Measurements from ENCODE around the gene MRPL9.

The MRPL9 gene

GRCh38 chr1:151762941-151763921, at the start of gene MRPL9:
TSS of gene MRPL9 (minus strand) at chr1:151763496. CDS start at chr1:151763479, 17 bp downstream.
- DNase-seq = peak; percentile 92

GRCh38 chr1:151811181-151811580, 47.9 kb upstream of the MRPL9 start:
- DNase-seq = no peak

GRCh38 chr1:151809985-151810556, 46.8 kb upstream of the MRPL9 start:
- DNase-seq = no peak

- DNase-seq = no peak
These were observed 46.1 kb upstream of the MRPL9 start for GRCh38 chr1:151809290-151809984.

- no peak for DNase-seq
These were observed 44.5 kb upstream of the MRPL9 start for GRCh38 chr1:151807766-151808165.

- no peak for DNase-seq
These were observed 43.8 kb upstream of the MRPL9 start for GRCh38 chr1:151807131-151807530.

- no peak for DNase-seq
These were observed 42.9 kb upstream of the MRPL9 start for GRCh38 chr1:151806170-151806569.

GRCh38 chr1:151805066-151805820, 41.9 kb upstream of the MRPL9 start, which contains the start of gene LINGO4:
TSS of gene LINGO4 (minus strand) at chr1:151805419. CDS start at chr1:151802704, 2,715 bp downstream.
- no peak for DNase-seq

- no peak for DNase-seq
These were observed 40.6 kb upstream of the MRPL9 start for GRCh38 chr1:151803915-151804314.

- no peak for DNase-seq
These were observed 39.9 kb upstream of the MRPL9 start for GRCh38 chr1:151803164-151803563.

GRCh38 chr1:151802372-151802771, 39.1 kb upstream of the MRPL9 start:
- no peak for DNase-seq

- DNase-seq = no peak
These were observed 38.5 kb upstream of the MRPL9 start for GRCh38 chr1:151801846-151802245.

- no peak for DNase-seq
These were observed 38.1 kb upstream of the MRPL9 start for GRCh38 chr1:151801310-151801820.

GRCh38 chr1:151800830-151801229, 37.5 kb upstream of the MRPL9 start:
- DNase-seq = no peak

- no peak for DNase-seq
These were observed 36.1 kb upstream of the MRPL9 start for GRCh38 chr1:151799179-151800022.

GRCh38 chr1:151798571-151798970, 35.3 kb upstream of the MRPL9 start:
- no peak for DNase-seq

- DNase-seq = peak; percentile 19
These were observed 27.8 kb upstream of the MRPL9 start for GRCh38 chr1:151790940-151791651.

GRCh38 chr1:151790071-151790939, 27.0 kb upstream of the MRPL9 start, which contains the start of gene TDRKH:
TSS of gene TDRKH (minus strand) at chr1:151790500. CDS start at chr1:151783022, 7,478 bp downstream.
- peak; percentile 99 for DNase-seq

GRCh38 chr1:151787689-151788088, 24.4 kb upstream of the MRPL9 start:
- no peak for DNase-seq

- no peak for DNase-seq
These were observed 20.5 kb upstream of the MRPL9 start for GRCh38 chr1:151783796-151784195.

All from activated CD4-positive, alpha-beta T cell treated with anti-CD3 and anti-CD28 coated beads for 48 hours (primary cell).